ENCODE data around the gene HMX2. TPM values are rescaled to one million over a fixed set of nuclear protein-coding genes. Genes with fewer than 3 reads are reported as not detected.

HMX2 gene
- total and polyA plus RNA-seq, 2 of the 13 experiments (the other 11 are each of a cell fraction or from before 2014, with no cell fraction given): not detected

DNA sequence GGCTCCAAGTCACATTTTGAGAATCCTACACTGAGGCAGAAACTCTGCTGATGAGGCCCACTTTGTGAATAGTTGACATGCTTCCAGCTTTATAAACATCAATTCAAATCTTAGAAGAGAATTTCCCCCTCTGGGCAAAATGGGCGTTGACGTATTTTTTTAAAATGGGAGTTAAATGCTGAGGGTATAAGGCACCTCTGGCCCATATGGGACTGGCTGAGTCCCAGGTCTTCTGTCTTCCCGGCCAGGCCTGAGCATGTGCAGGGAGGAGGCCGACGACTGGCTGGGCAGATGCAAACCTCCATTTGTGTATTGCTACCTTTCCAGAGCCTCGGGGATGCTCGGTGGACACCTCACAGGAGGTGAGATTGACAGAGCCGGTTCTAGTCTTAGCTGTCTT lies 44.0 kb downstream of the HMX2 start:
- DNase-seq (ENCODE audit: low spot score) (no peak), ATAC-seq (no peak), FAIRE-seq (no peak)
- ChIA-PET CTCF (ENCODE audit: low intra/inter-chr PET ratio, low total read pairs) (no interaction called here), POLR2A (no interaction called here)
- TF ChIP-seq, protein P1, sequence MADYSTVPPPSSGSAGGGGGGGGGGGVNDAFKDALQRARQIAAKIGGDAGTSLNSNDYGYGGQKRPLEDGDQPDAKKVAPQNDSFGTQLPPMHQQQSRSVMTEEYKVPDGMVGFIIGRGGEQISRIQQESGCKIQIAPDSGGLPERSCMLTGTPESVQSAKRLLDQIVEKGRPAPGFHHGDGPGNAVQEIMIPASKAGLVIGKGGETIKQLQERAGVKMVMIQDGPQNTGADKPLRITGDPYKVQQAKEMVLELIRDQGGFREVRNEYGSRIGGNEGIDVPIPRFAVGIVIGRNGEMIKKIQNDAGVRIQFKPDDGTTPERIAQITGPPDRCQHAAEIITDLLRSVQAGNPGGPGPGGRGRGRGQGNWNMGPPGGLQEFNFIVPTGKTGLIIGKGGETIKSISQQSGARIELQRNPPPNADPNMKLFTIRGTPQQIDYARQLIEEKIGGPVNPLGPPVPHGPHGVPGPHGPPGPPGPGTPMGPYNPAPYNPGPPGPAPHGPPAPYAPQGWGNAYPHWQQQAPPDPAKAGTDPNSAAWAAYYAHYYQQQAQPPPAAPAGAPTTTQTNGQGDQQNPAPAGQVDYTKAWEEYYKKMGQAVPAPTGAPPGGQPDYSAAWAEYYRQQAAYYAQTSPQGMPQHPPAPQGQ (CRISPR knock-in tag; IDR thresholded peaks at IDR 0.05; ENCODE audit: borderline replicate concordance): no peak
- TF ChIP-seq, protein P2, sequence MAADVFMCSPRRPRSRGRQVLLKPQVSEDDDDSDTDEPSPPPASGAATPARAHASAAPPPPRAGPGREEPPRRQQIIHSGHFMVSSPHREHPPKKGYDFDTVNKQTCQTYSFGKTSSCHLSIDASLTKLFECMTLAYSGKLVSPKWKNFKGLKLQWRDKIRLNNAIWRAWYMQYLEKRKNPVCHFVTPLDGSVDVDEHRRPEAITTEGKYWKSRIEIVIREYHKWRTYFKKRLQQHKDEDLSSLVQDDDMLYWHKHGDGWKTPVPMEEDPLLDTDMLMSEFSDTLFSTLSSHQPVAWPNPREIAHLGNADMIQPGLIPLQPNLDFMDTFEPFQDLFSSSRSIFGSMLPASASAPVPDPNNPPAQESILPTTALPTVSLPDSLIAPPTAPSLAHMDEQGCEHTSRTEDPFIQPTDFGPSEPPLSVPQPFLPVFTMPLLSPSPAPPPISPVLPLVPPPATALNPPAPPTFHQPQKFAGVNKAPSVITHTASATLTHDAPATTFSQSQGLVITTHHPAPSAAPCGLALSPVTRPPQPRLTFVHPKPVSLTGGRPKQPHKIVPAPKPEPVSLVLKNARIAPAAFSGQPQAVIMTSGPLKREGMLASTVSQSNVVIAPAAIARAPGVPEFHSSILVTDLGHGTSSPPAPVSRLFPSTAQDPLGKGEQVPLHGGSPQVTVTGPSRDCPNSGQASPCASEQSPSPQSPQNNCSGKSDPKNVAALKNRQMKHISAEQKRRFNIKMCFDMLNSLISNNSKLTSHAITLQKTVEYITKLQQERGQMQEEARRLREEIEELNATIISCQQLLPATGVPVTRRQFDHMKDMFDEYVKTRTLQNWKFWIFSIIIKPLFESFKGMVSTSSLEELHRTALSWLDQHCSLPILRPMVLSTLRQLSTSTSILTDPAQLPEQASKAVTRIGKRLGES (CRISPR knock-in tag; IDR thresholded peaks at IDR 0.05; ENCODE audit: borderline replicate concordance): no peak
- TF ChIP-seq KLF6 (CRISPR knock-in tag; IDR thresholded peaks at IDR 0.05) (no peak), TBL1XR1 (IDR thresholded peaks at IDR 0.05; ENCODE audit: borderline replicate concordance, low read length, partially characterized antibody) (no peak), ZNF10 (CRISPR knock-in tag; IDR thresholded peaks at IDR 0.05; ENCODE audit: borderline replicate concordance, low read depth) (no peak)
- TF ChIP-seq, protein P3, sequence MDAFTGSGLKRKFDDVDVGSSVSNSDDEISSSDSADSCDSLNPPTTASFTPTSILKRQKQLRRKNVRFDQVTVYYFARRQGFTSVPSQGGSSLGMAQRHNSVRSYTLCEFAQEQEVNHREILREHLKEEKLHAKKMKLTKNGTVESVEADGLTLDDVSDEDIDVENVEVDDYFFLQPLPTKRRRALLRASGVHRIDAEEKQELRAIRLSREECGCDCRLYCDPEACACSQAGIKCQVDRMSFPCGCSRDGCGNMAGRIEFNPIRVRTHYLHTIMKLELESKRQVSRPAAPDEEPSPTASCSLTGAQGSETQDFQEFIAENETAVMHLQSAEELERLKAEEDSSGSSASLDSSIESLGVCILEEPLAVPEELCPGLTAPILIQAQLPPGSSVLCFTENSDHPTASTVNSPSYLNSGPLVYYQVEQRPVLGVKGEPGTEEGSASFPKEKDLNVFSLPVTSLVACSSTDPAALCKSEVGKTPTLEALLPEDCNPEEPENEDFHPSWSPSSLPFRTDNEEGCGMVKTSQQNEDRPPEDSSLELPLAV (CRISPR knock-in tag; conservative IDR thresholded peaks at IDR 0.05; ENCODE audit: low read depth): no peak
- no peaks in the 10 kb centered on the region for H4K20me1 ChIP-seq (ENCODE audit: insufficient read depth, low read length)
- no peaks in the 10 kb centered on the region; a peak in 1 of 5 replicates for H3K27me3 ChIP-seq (ENCODE audit: control insufficient read depth in 1 of 2, insufficient read depth in 2 of 2, low read length in 2 of 2)
- H3K27ac ChIP-seq (ENCODE audit: extremely low read length, insufficient read depth, low read length): no peak overlapping the region
- H3K36me3 ChIP-seq (replicated peaks in 1 of 2; ENCODE audit: control insufficient read depth in 1 of 2, insufficient read depth in 2 of 2, low read length in 2 of 2): no peaks in the 10 kb centered on the region
- H3K4me2 ChIP-seq (ENCODE audit: low read depth, low read length): no peak overlapping the region
- no TSS peak for BruUV-seq (replicated peaks)
- intact Hi-C loops (cut with micrococcal nuclease; ENCODE audit: unreplicated experiment) (no loop called here), in situ Hi-C loops (cut with HindIII; ENCODE audit: extremely low pct_ligation_motif_present, low pct_unique_long_range_greater_than_20kb) (no loop called here)
- H2AFZ ChIP-seq (ENCODE audit: low read length): no peak overlapping the region
- 94% methylated on average over 8 of the region's 8 CpGs for WGBS (ENCODE audit: low lambda C conversion rate)
- no peak overlapping the region for H3K9ac ChIP-seq (ENCODE audit: insufficient read depth, low read depth, low read length)
- H3K4me3 ChIP-seq (replicated peaks in 1 of 3; ENCODE audit: insufficient read depth in 1 of 3, low read depth in 2 of 3, low read length in 3 of 3): no peak overlapping the region
- no peaks in the 10 kb centered on the region for H3K9me3 ChIP-seq (ENCODE audit: low read length)
- H3K4me1 ChIP-seq (ENCODE audit: insufficient read depth, low read length): no peaks in the 10 kb centered on the region
- no peaks in the 10 kb centered on the region for H3K79me2 ChIP-seq (ENCODE audit: insufficient read depth, low read length)

Measured in HepG2 (cell line).